EH (cell line): ENCODE measurements around the gene COPA.
"Not testable (repeated sequence)": the region's sequence is repeated elsewhere in the genome, so short reads cannot be mapped to it uniquely, and the experiment has no call there.

Experiments
- DNase-seq: peaks from one replicate; pipeline ENCODE4 v3.0.0-alpha.2; 2015; ENCODE audit warnings: low read depth

The COPA gene

GRCh38 chr1:160325252-160325651, 17.8 kb downstream of the COPA start:
- DNase-seq, result no peak

- no peak for DNase-seq
Measured at GRCh38 chr1:160322831-160323230, 20.2 kb downstream of the COPA start.

- no peak for DNase-seq
Measured at GRCh38 chr1:160315359-160315758, 27.7 kb downstream of the COPA start.

- peak; percentile 13 for DNase-seq
Measured at GRCh38 chr1:160309571-160309970, 33.5 kb downstream of the COPA start.

GRCh38 chr1:160309185-160309557, 33.9 kb downstream of the COPA start:
- peak; percentile 72 for DNase-seq

- DNase-seq, result peak; percentile 13
Measured at GRCh38 chr1:160308451-160309184, 34.4 kb downstream of the COPA start.

GRCh38 chr1:160307118-160307791, 35.8 kb downstream of the COPA start:
- no peak for DNase-seq

- no peak for DNase-seq
Measured at GRCh38 chr1:160300173-160300572, 42.9 kb downstream of the COPA start.

- no peak for DNase-seq
Measured at GRCh38 chr1:160296036-160296435, 47.0 kb downstream of the COPA start.

- no peak for DNase-seq
Measured at GRCh38 chr1:160293020-160293968, 49.8 kb downstream of the COPA start.

GRCh38 chr1:160291248-160292220, 51.5 kb downstream of the COPA start:
- DNase-seq, result peak; percentile 67

GRCh38 chr1:160287769-160288168, 55.3 kb downstream of the COPA start:
- DNase-seq, result not testable (repeated sequence)

- DNase-seq, result no peak
Measured at GRCh38 chr1:160285506-160285905, 57.5 kb downstream of the COPA start.

- DNase-seq, result peak; percentile 93
Measured at GRCh38 chr1:160284782-160285344, 58.2 kb downstream of the COPA start, which contains the start of gene PEX19. Gene PEX19, minus strand, starts transcription at chr1:160285133. Its CDS starts 9 bp downstream, at chr1:160285124.

- DNase-seq, result peak; percentile 78
Measured at GRCh38 chr1:160284220-160284781, 58.7 kb downstream of the COPA start.

GRCh38 chr1:160282807-160283206, 60.2 kb downstream of the COPA start:
- no peak for DNase-seq

GRCh38 chr1:160277987-160278386, 65.1 kb downstream of the COPA start:
- no peak for DNase-seq

GRCh38 chr1:160277330-160277729, 65.7 kb downstream of the COPA start:
- no peak for DNase-seq

- no peak for DNase-seq
Measured at GRCh38 chr1:160271025-160271424, 72.0 kb downstream of the COPA start.

GRCh38 chr1:160267284-160267991, 75.6 kb downstream of the COPA start:
- no peak for DNase-seq
